Activated naive CD8-positive, alpha-beta T cell (primary cell): ENCODE results near the gene POU3F2.
A peak's percentile ranks its signal among the peaks of the same experiment; 100 is the strongest.

ENCODE experiments used
- H3K27ac Mint-ChIP-seq: one replicate; pipeline ENCODE4 v1.8.0; 2021; ENCODE audit warnings: mixed read lengths
- H3K27me3 Mint-ChIP-seq: one replicate; pipeline ENCODE4 v1.8.0; 2021; ENCODE audit warnings: mixed read lengths
- H3K36me3 Mint-ChIP-seq: one replicate; pipeline ENCODE4 v1.8.0; 2021; ENCODE audit warnings: mixed read lengths
- H3K4me1 Mint-ChIP-seq: one replicate; pipeline ENCODE4 v1.8.0; 2021; ENCODE audit warnings: low read depth, mixed read lengths
- H3K4me3 Mint-ChIP-seq: one replicate; pipeline ENCODE4 v1.8.0; 2021; ENCODE audit warnings: mild to moderate bottlenecking, mixed read lengths
- H3K9me3 Mint-ChIP-seq: one replicate; pipeline ENCODE4 v1.8.0; 2021; ENCODE audit warnings: low read depth, mixed read lengths

Gene POU3F2

GRCh38 chr6:98836962-98837944 lies 2.9 kb downstream of the POU3F2 start:
- peaks cover 58% of the 10 kb centered on the region for H3K27me3 Mint-ChIP-seq
- H3K36me3 Mint-ChIP-seq = no peaks in the 10 kb centered on the region
- no peak overlapping the region for H3K4me3 Mint-ChIP-seq
- no peaks in the 10 kb centered on the region for H3K9me3 Mint-ChIP-seq
- H3K4me1 Mint-ChIP-seq = peaks cover 21% of the 10 kb centered on the region
- no peak overlapping the region for H3K27ac Mint-ChIP-seq

GRCh38 chr6:98838032-98838431 lies 3.7 kb downstream of the POU3F2 start:
- peaks cover 57% of the 10 kb centered on the region for H3K27me3 Mint-ChIP-seq
- H3K4me3 Mint-ChIP-seq = no peak overlapping the region
- no peaks in the 10 kb centered on the region for H3K9me3 Mint-ChIP-seq
- H3K4me1 Mint-ChIP-seq = peaks cover 19% of the 10 kb centered on the region
- H3K36me3 Mint-ChIP-seq = no peaks in the 10 kb centered on the region
- H3K27ac Mint-ChIP-seq = no peak overlapping the region

DNA sequence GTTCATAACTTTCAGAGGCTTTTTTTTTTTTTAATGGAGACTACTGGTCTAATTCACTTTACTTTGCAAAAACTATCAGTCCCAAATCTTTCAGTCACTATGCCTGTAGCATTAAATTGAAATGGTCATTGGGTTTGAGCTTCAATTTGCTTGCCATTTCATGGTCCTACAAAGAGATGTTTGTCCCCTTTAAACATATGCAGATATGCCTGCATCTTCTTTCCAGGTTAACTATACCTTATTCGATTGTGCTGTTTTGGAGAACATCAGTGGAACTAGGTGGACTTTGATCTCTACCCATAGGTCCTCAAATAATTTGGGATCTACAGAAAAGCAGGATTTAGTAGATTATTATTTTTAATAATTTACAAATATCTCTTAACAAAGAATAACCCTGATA lies 4.6 kb downstream of the POU3F2 start:
- no peak overlapping the region for H3K27ac Mint-ChIP-seq
- H3K27me3 Mint-ChIP-seq = peaks cover 54% of the 10 kb centered on the region
- no peaks in the 10 kb centered on the region for H3K36me3 Mint-ChIP-seq
- no peak overlapping the region for H3K4me3 Mint-ChIP-seq
- H3K4me1 Mint-ChIP-seq = peaks cover 15% of the 10 kb centered on the region
- no peaks in the 10 kb centered on the region for H3K9me3 Mint-ChIP-seq

- H3K36me3 Mint-ChIP-seq = no peaks in the 10 kb centered on the region
- H3K27me3 Mint-ChIP-seq = peaks cover 60% of the 10 kb centered on the region
- no peaks in the 10 kb centered on the region for H3K9me3 Mint-ChIP-seq
- peaks cover 21% of the 10 kb centered on the region for H3K4me1 Mint-ChIP-seq
- no peak overlapping the region for H3K4me3 Mint-ChIP-seq
- H3K27ac Mint-ChIP-seq = no peak overlapping the region
Observed at GRCh38 chr6:98839781-98840361, 5.5 kb downstream of the POU3F2 start.

DNA sequence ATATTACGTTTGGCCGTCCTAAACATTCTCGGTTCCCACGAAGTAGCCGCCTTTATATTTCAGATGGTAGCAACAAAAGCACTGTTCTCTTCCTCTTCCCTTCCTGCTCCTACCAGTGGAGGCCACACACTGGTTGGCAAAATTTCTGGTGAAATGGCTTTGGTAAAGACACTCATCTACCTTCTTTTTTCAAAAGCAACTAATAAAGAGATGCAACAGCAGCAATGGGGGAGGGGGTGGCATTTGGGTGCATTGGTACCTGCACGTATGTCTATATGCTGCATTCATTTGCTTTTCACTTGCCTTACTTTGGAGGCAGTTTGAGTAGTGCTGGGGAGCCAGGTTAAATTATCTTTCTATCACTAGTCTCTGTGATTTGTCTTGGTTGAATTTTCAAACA lies 6.0 kb downstream of the POU3F2 start:
- H3K4me1 Mint-ChIP-seq = peaks cover 21% of the 10 kb centered on the region
- H3K36me3 Mint-ChIP-seq = no peaks in the 10 kb centered on the region
- no peak overlapping the region for H3K4me3 Mint-ChIP-seq
- H3K27me3 Mint-ChIP-seq = peaks cover 60% of the 10 kb centered on the region
- no peak overlapping the region for H3K27ac Mint-ChIP-seq
- no peaks in the 10 kb centered on the region for H3K9me3 Mint-ChIP-seq

- H3K4me3 Mint-ChIP-seq = no peak overlapping the region
- H3K36me3 Mint-ChIP-seq = no peaks in the 10 kb centered on the region
- no peak overlapping the region for H3K27ac Mint-ChIP-seq
- no peaks in the 10 kb centered on the region for H3K9me3 Mint-ChIP-seq
- peaks cover 63% of the 10 kb centered on the region for H3K27me3 Mint-ChIP-seq
- H3K4me1 Mint-ChIP-seq = peaks cover 24% of the 10 kb centered on the region
Observed at GRCh38 chr6:98840996-98841513, 6.7 kb downstream of the POU3F2 start.

GRCh38 chr6:98841621-98842341 lies 7.4 kb downstream of the POU3F2 start:
- H3K36me3 Mint-ChIP-seq = no peaks in the 10 kb centered on the region
- no peaks in the 10 kb centered on the region for H3K9me3 Mint-ChIP-seq
- H3K4me3 Mint-ChIP-seq = no peak overlapping the region
- H3K27ac Mint-ChIP-seq = no peak overlapping the region
- H3K4me1 Mint-ChIP-seq = peaks cover 22% of the 10 kb centered on the region
- H3K27me3 Mint-ChIP-seq = peaks cover 66% of the 10 kb centered on the region

DNA sequence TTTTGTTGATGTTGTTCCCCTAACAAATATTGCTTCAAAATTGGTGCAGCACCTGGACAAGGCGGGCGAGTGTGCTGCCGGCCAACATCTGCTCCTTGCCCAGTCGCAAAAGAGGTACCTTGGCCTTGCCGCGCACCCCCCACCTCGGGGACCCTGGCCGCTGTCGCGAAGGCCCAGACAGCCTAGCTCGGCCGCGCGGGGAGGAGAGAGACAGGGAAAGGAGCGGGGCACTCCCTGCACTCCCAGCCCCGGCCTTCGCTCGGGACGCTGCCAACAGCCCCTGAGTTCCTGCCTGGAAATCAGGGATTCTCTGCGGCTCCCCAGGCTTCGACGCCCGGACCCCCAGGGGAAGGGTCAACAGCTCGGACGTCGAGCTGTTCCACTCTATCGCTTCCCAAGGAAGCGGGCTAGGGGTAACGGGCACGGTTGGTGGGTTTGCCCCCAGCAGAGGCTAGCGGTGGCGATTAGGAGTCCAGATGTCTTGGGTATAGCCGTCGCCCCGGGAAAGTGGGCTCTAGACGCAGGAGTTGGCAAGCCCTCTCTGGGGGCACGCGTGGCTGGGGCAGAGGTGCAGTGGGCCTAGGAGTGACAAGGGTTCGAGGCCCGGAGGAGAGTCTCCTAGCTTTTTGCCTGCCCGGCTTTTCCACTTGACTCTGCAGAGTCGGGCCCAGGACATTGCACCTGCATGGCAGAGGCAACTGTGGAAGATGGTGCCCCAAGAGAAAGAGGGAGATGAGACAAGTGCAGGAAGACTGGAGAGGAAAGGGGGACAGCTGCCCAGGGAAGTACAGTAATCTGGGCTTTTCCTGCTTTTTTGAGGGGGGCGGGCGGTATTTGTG lies 8.2 kb downstream of the POU3F2 start:
- H3K9me3 Mint-ChIP-seq = no peaks in the 10 kb centered on the region
- H3K4me1 Mint-ChIP-seq = peaks cover 29% of the 10 kb centered on the region
- H3K27me3 Mint-ChIP-seq = peaks cover 66% of the 10 kb centered on the region
- no peak overlapping the region for H3K27ac Mint-ChIP-seq
- H3K4me3 Mint-ChIP-seq = peak overlapping the region; percentile 25
- H3K36me3 Mint-ChIP-seq = no peaks in the 10 kb centered on the region

GRCh38 chr6:98843271-98844243 lies 9.2 kb downstream of the POU3F2 start:
- no peak overlapping the region for H3K27ac Mint-ChIP-seq
- H3K4me3 Mint-ChIP-seq = no peak overlapping the region
- peaks cover 32% of the 10 kb centered on the region for H3K4me1 Mint-ChIP-seq

DNA sequence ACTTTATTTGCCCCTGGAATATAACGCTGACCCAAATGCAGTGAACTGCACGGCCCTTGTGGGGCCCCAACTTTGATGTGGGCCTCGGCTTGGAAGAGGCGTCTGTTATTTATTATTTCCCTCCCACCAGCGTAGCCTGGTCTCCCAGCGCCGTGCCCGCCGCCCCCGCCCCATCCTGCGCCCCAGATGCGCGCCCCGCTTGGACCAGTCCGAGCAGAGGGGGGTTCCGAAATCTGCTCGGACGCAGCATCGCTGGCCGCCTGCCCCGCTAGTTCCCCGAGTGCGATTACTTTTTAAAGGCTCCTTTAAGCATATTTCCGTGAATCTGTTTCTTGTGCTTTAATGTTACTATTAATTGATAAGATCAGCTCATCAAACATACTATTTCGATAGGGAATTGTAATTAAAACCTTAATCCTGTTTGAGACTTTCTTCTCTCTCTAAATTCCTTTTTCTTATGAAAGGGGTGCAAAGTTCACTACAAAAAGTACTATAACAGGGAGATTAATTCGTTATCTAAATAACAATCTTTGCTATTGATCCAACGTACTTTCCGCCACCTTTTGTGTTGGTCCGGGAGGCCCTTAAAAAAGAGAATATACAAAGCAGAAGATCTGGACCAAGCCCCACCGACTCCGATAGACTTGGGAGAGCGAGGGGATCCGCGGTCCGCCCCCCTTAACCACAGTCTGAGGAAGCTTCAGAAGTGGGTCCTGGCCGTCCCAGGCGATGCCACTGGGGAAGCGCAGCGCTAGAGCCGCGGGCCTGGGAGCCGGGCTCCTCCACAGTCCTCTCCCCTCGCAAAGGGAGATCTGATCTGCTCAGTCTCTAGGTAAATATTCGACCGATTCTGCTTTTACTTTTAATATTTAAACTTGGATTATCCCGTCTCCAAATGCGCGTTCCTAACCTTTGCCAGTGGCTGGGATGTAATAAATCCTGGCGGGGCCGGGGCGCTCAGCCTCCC lies 10.2 kb downstream of the POU3F2 start:
- Mint-ChIP-seq H3K36me3 (no peaks in the 10 kb centered on the region), H3K9me3 (no peaks in the 10 kb centered on the region), H3K27me3 (peaks cover 62% of the 10 kb centered on the region), H3K4me1 (peaks cover 32% of the 10 kb centered on the region), H3K4me3 (peak overlapping the region; percentile 22), H3K27ac (no peak overlapping the region)

More at GRCh38 chr6:98843271-98844243, 9.2 kb downstream of the POU3F2 start:
- H3K9me3 Mint-ChIP-seq = no peaks in the 10 kb centered on the region
- no peaks in the 10 kb centered on the region for H3K36me3 Mint-ChIP-seq
- H3K27me3 Mint-ChIP-seq = peaks cover 61% of the 10 kb centered on the region

GRCh38 chr6:98845211-98846020 lies 11.0 kb downstream of the POU3F2 start:
- no peaks in the 10 kb centered on the region for H3K36me3 Mint-ChIP-seq
- peaks cover 57% of the 10 kb centered on the region for H3K27me3 Mint-ChIP-seq
- H3K27ac Mint-ChIP-seq = no peak overlapping the region
- no peaks in the 10 kb centered on the region for H3K9me3 Mint-ChIP-seq
- peak overlapping the region; percentile 83 for H3K4me3 Mint-ChIP-seq
- H3K4me1 Mint-ChIP-seq = peaks cover 32% of the 10 kb centered on the region

DNA sequence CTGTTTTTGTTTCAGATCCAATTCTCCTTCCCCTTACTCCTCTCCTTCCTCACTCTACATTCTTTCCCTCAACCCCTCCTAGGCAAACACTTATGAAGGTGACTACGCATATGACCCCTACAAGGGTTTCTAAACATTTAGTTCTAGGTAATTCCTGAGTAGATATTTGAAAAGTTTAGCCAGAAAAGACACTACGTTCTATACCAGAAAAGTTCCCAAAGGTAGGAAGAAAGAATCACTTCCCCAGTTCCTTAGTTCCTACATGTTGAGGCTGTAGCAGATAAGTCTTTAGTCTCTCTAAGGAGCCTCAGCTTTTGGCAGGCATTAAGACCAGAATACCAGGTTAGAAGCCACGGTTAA lies 11.6 kb downstream of the POU3F2 start:
- peaks cover 53% of the 10 kb centered on the region for H3K27me3 Mint-ChIP-seq
- peak overlapping the region; percentile 83 for H3K4me3 Mint-ChIP-seq
- H3K36me3 Mint-ChIP-seq = no peaks in the 10 kb centered on the region

More for the DNA sequence above, 11.6 kb downstream of the POU3F2 start:
- Mint-ChIP-seq H3K27ac (no peak overlapping the region), H3K9me3 (no peaks in the 10 kb centered on the region), H3K4me1 (peaks cover 32% of the 10 kb centered on the region)
